ENCODE measurements around the gene FBXO15.
A peak's percentile ranks its signal among the peaks of the same experiment; 100 is the strongest.

FBXO15 gene

GRCh38 chr18:74114116-74114515 lies 33.5 kb downstream of the FBXO15 start:
- DNase-seq (ENCODE audit: low read depth) = no peak

GRCh38 chr18:74113711-74114110 lies 33.9 kb downstream of the FBXO15 start:
- DNase-seq (ENCODE audit: low read depth) = no peak

- no peak for DNase-seq (ENCODE audit: low read depth)
Observed at GRCh38 chr18:74110976-74111375, 36.7 kb downstream of the FBXO15 start.

DNA sequence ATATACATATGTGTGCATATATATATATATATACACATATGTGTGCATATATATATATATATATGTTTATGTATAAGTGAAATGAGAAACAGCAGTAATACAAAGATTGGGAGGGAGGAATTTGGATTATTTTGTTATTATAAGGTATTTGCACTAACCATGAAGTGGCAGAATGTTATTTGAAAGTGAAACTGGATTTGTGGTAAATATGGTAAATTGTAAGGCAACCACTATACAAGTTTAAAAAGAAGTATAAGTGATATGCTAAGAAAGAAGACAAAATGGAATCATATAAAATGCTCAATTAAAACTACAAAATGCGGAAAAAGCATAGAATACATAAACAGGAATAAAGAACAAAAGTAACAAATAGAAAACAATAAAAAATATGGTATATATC lies 37.5 kb downstream of the FBXO15 start:
- no peak for DNase-seq (ENCODE audit: low read depth)

- no peak for DNase-seq (ENCODE audit: low read depth)
Observed at GRCh38 chr18:74108460-74108859, 39.2 kb downstream of the FBXO15 start.

- DNase-seq (ENCODE audit: low read depth) = no peak
Observed at GRCh38 chr18:74097803-74098202, 49.8 kb downstream of the FBXO15 start.

DNA sequence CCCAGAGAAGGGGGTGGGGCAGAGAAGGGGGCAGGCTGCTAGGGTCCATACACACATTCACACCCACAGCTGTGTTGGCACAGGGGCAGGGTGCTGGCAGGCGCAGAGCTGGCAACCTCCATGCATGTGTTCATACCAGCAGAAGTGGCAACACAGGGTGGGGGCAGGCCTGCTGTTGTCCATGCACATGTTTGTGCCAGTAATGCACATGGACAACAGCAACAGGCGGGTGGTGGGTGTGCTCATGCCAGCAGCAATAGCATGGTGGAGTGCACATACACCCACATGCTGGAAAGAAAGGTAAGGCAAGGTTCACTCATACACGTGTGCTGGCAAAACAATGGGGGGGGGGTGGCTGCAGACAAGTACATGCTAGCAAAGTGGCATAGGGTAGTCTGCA lies 54.7 kb downstream of the FBXO15 start:
- DNase-seq (ENCODE audit: low read depth) = no peak

DNA sequence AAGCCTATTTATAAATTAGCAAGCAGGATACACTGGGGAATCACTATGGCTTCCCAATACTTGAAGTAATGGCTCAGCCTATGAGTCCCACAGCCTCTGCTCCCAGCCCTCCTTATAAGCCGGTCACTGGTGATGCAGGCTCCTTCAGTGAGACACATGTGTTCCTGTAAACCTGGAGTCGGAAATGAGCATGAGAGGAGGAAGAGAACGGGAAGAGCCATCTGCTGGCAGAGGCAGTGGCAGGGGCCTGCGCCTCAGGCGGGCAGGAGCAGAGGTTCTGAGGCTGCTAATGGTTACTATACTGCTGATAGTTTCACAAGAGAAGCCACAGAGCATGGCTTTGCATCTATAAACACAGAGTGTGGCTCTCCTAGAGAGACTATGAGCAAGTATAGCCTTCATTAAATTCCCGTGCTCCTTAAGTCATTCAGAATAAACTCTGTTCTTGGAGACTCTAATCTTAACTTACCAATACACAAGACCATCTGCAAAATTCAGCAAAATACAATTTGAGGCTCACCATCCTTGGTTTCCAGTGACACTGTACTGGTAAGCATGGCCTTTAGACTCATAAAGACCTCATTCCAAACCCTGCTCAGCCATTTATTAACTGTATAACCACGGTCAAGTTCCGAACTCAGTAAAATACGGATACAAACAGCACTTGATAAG lies 63.3 kb downstream of the FBXO15 start:
- DNase-seq (ENCODE audit: low read depth) = no peak

DNA sequence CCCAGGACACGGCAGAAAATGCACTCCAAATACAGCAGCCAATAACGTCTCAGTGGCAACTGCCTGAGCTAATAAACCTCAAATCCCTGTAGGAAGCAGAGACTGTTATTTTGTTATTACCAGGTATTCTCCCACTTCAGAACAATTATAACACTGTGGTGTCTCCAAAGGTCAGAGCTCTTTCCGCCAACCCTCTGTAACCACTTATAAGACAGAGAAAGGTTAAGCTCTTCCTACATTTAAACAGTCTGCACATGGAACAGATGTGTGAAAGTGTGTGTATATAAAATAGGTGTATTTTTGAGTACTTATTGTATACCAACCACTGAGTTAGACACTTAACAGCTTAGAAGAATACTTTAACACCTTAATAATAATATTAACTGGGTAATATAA lies 64.1 kb downstream of the FBXO15 start:
- DNase-seq (ENCODE audit: low read depth) = no peak

GRCh38 chr18:74082742-74083556 lies 64.7 kb downstream of the FBXO15 start:
- DNase-seq (ENCODE audit: low read depth) = no peak

GRCh38 chr18:74081966-74082741 lies 65.5 kb downstream of the FBXO15 start:
- DNase-seq (ENCODE audit: low read depth) = peak; percentile 50

GRCh38 chr18:74078257-74078656 lies 69.4 kb downstream of the FBXO15 start:
- DNase-seq (ENCODE audit: low read depth) = no peak

GRCh38 chr18:74074668-74075564 lies 72.7 kb downstream of the FBXO15 start:
- no peak for DNase-seq (ENCODE audit: low read depth)

GRCh38 chr18:74073957-74074667 lies 73.5 kb downstream of the FBXO15 start:
- no peak for DNase-seq (ENCODE audit: low read depth)

- DNase-seq (ENCODE audit: low read depth) = no peak
Observed at GRCh38 chr18:74069178-74070050, 78.2 kb downstream of the FBXO15 start.

DNA sequence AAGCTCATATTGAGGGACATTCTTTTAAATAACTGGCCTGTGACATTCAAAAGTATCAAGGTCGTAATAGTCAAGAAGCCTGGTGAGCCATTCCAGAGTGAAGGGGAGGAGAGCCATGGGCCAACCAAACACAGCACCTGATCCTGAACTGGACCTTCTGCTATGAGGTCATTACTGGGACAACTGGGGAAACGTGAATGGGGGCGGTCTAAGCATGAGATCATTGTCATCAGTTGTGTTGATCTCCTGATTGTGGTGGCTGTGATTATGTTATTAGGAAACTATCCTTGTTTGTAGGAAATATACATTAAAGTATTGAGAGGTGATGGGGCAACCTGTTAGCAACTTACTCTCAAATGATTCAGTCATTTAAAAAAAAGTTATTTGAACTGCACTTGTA lies 79.3 kb downstream of the FBXO15 start:
- DNase-seq (ENCODE audit: low read depth) = no peak

DNA sequence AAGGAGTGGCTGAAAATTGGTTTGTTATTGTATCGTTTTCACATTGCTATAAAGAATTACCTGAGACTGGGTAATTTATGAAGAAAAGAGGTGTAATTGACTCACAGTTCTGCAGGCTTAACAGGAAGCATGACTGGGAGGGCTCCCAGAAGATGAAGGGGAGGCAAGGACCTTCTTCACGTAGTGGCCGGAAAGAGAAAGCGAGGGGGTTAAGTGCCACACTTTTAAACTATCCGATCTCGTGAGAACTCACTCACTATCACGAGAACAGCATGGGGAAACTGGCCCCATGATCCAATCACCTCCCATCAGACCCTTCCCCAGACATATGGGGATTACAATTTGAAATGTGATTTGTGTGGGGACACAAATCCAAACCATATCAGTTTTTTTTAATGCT lies 81.6 kb downstream of the FBXO15 start:
- no peak for DNase-seq (ENCODE audit: low read depth)

GRCh38 chr18:74065366-74065765 lies 82.3 kb downstream of the FBXO15 start:
- DNase-seq (ENCODE audit: low read depth) = no peak

- no peak for DNase-seq (ENCODE audit: low read depth)
Observed at GRCh38 chr18:74064510-74064909, 83.1 kb downstream of the FBXO15 start.

DNA sequence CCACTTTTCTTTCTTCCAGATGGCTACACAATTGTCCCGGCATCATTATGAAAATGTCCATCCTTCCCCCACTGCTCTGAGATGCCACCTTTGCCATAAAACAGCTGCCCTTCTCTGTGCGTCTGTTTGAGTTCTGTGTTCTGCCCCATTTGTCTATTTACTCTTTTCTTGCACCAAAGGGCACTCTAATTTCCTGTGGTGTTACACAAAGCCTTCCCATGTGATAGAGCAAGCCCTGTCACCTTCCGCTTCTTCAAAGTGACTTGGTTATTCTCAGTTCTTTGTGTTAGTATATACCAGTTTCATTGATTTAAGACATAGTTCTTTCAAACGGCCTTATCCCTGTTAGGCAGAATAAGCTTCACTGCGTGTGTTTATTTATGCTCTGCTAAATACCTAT lies 84.1 kb downstream of the FBXO15 start:
- no peak for DNase-seq (ENCODE audit: low read depth)
